Endothelial cell of umbilical vein (primary cell): Measurements from ENCODE around the gene SEPTIN5. TPM values are rescaled to one million over a fixed set of nuclear protein-coding genes. Genes with fewer than 3 reads are reported as not detected.
"Not testable (repeated sequence)": the region's sequence is repeated elsewhere in the genome, so short reads cannot be mapped to it uniquely, and the experiment has no call there.

Experiments used
- BruUV-seq: library from RNA; stranded (reverse); fragments of 400-500 nt; replicated peaks from 2 replicates; lab custom pipeline; 2021; lab: Mats Ljungman, UMichigan
- CTCF ChIA-PET: fragments of 300-600, 350-600 bp; sonication (Branson Sonifier 250); formaldehyde crosslinking; loops from one replicate; lab custom pipeline; 2021; ENCODE audit warnings: antibody characterized with exemption, inconsistent platforms; lab: Charles Lee
- POLR2A ChIA-PET: fragments of 300-600, 350-600 bp; sonication (Branson Sonifier 250); formaldehyde crosslinking; loops from one replicate; lab custom pipeline; 2021; ENCODE audit warnings: antibody characterized with exemption, inconsistent platforms; lab: Charles Lee
- DNase-seq: peaks from one replicate; pipeline ENCODE4 v3.0.0-alpha.2; 2011; ENCODE audit warnings: low read depth, low spot score
- FAIRE-seq: peaks from 2 replicates; lab custom pipeline; 2011; peaks lifted over from hg19 to GRCh38; lab: Jason Lieb, UNC
- H2AFZ ChIP-seq: 2 replicates; pipeline ENCODE4 v1.6.0; 2012; ENCODE audit warnings: low read depth, low read length, control low read depth, inconsistent platforms
- H3K27ac ChIP-seq: 2 replicates; pipeline ENCODE4 v1.5.1; 2011; ENCODE audit warnings: low read depth, mild to moderate bottlenecking, control low read depth, low read length, moderate library complexity; ENCODE audit not compliant: insufficient read depth
- H3K27me3 ChIP-seq, 2 experiments: 2 replicates each; pipeline versions ENCODE4 v1.6.0 to v1.6.1; 2011; ENCODE audit warnings: low read length in 2 of 2, mixed read lengths in 1 of 2; ENCODE audit not compliant: control insufficient read depth in 2 of 2, insufficient read depth in 2 of 2
- H3K36me3 ChIP-seq, 2 experiments: 2 replicates in 1 of 2; 3 replicates in 1 of 2; pipeline ENCODE4 v1.5.1; 2011; ENCODE audit warnings: low read length in 2 of 2, mild to moderate bottlenecking in 1 of 2, moderate library complexity in 1 of 2; ENCODE audit not compliant: control insufficient read depth in 2 of 2, insufficient read depth in 2 of 2; ENCODE audit errors: extremely low read depth in 1 of 2
- H3K4me1 ChIP-seq: 3 replicates; pipeline ENCODE4 v1.5.1; 2011; ENCODE audit warnings: mild to moderate bottlenecking, low read length; ENCODE audit not compliant: control insufficient read depth, insufficient read depth; ENCODE audit errors: extremely low read depth
- H3K4me2 ChIP-seq: 2 replicates; pipeline ENCODE4 v1.6.1; 2011; ENCODE audit warnings: low read length, control low read depth, mixed read lengths; ENCODE audit not compliant: insufficient read depth
- H3K4me3 ChIP-seq, 3 experiments: fragments of 200-600 bp in 1 of 3; sonication (generic), shearing (Covaris generic) in 1 of 3; replicated peaks in 1 of 3; 2 replicates each; pipeline ENCODE4 v1.5.1; 2011 to 2016; ENCODE audit warnings: control low read depth in 3 of 3, low read length in 3 of 3, mild to moderate bottlenecking in 2 of 3, inconsistent platforms in 1 of 3, low read depth in 1 of 3, moderate library complexity in 1 of 3; ENCODE audit not compliant: insufficient read depth in 1 of 3
- H3K79me2 ChIP-seq: 2 replicates; pipeline ENCODE4 v1.6.0; 2012; ENCODE audit warnings: low read length, inconsistent platforms; ENCODE audit not compliant: control insufficient read depth, insufficient read depth
- H3K9ac ChIP-seq: replicated peaks from 2 replicates; pipeline ENCODE3; 2011; ENCODE audit warnings: low read length, control low read depth; ENCODE audit not compliant: insufficient read depth; ENCODE audit errors: extremely low read depth
- H3K9me1 ChIP-seq: replicated peaks from 3 replicates; pipeline ENCODE4 v1.6.0; 2011; ENCODE audit warnings: mild to moderate bottlenecking, low read length; ENCODE audit not compliant: control insufficient read depth, insufficient read depth; ENCODE audit errors: extremely low read depth
- H3K9me3 ChIP-seq: replicated peaks from 2 replicates; pipeline ENCODE4 v1.5.1; 2012; ENCODE audit warnings: low read length, inconsistent platforms; ENCODE audit not compliant: control insufficient read depth, insufficient read depth
- H4K20me1 ChIP-seq: replicated peaks from 2 replicates; pipeline ENCODE3; 2011; ENCODE audit warnings: mild to moderate bottlenecking, low read length; ENCODE audit not compliant: control insufficient read depth, insufficient read depth; ENCODE audit errors: extremely low read depth
- CTCF ChIP-seq, 2 donors: IDR thresholded peaks; 1 replicate in 1 of 2; 2 replicates in 1 of 2; pipeline ENCODE4 v1.5.1; 2011; ENCODE audit warnings: low read length in 2 of 2, mild to moderate bottlenecking in 2 of 2, moderate library complexity in 2 of 2, control low read depth in 1 of 2, inconsistent platforms in 1 of 2, low read depth in 1 of 2; ENCODE audit not compliant: insufficient read depth in 1 of 2; ENCODE audit errors: extremely low read depth in 1 of 2
- EZH2 ChIP-seq: IDR thresholded peaks from 2 replicates; pipeline ENCODE4 v1.6.1; 2012; ENCODE audit warnings: borderline replicate concordance, low read depth, mild to moderate bottlenecking, moderate library complexity, low read length, inconsistent platforms; ENCODE audit not compliant: severe bottlenecking
- FOS ChIP-seq: IDR thresholded peaks from 2 replicates; pipeline ENCODE4 v1.6.1; 2011; ENCODE audit warnings: mild to moderate bottlenecking, low read length, moderate library complexity, borderline replicate concordance; ENCODE audit not compliant: insufficient read depth
- GATA2 ChIP-seq: IDR thresholded peaks from 2 replicates; pipeline ENCODE4 v1.7.0; 2011; ENCODE audit warnings: low read depth, mild to moderate bottlenecking, moderate library complexity, mixed read lengths, low read length; ENCODE audit not compliant: insufficient read length, insufficient read depth
- JUN ChIP-seq: IDR thresholded peaks from 2 replicates; pipeline ENCODE4 v1.6.1; 2011; ENCODE audit warnings: borderline replicate concordance, low read depth; ENCODE audit not compliant: insufficient read length, insufficient read depth
- MAX ChIP-seq: IDR thresholded peaks from 2 replicates; pipeline ENCODE4 v1.6.1; 2011; ENCODE audit not compliant: insufficient read depth, insufficient read length
- MYC ChIP-seq: IDR thresholded peaks from one replicate; pipeline ENCODE4 v1.6.1; 2011; ENCODE audit warnings: mild to moderate bottlenecking, low read depth, low read length
- POLR2A ChIP-seq: IDR thresholded peaks from 2 replicates; pipeline ENCODE4 v1.6.1; 2012; ENCODE audit warnings: low read depth, mild to moderate bottlenecking, control low read depth, low read length
- POLR2AphosphoS5 ChIP-seq: IDR thresholded peaks from 2 replicates; pipeline ENCODE4 v1.6.1; 2012; ENCODE audit warnings: low read depth, mild to moderate bottlenecking, control low read depth, low read length, moderate library complexity; ENCODE audit not compliant: insufficient read depth
- dilution Hi-C: fragments of 300-500 bp; cut with MboI; formaldehyde crosslinking; loops from one replicate; pipeline ENCODE4 v1.15.0; 2019; ENCODE audit warnings: low sequenced_read_pairs; ENCODE audit not compliant: extremely low pct_ligation_motif_present
- intact Hi-C: fragments of 100-400 bp; cut with micrococcal nuclease; formaldehyde crosslinking; loops from one replicate; pipeline ENCODE4 v1.10.0; 2022
- polyA plus RNA-seq, 4 experiments: library from polyadenylated mRNA; depleted of rRNA in 3 of 4; stranded (reverse) in 3 of 4; unstranded in 1 of 4; fragments of >200 nt; gene quantifications; 2 replicates each; pipeline versions ENCODE4 v1.2.1 to v1.2.3, GENCODE V29; 2011 to 2012; ENCODE audit warnings: missing spikeins in 1 of 4
- total RNA-seq: library from RNA; stranded (reverse); gene quantifications from 2 replicates; pipeline ENCODE4 v1.2.3, GENCODE V29; 2021

The SEPTIN5 gene
- total and polyA plus RNA-seq, 2 donors (not counting 3 experiments of a cell fraction or from before 2014, with no cell fraction given) = 31.1 to 35.8 TPM

GRCh38 chr22:19675428-19675827 is 38.9 kb upstream of the SEPTIN5 start:
- BruUV-seq = no TSS peak
- CTCF ChIA-PET = interaction anchor here (0.9 to 1.4 kb wide), 5 partner anchors 11 to 235 kb away, joined by 3 to 4 read pairs (median 4); no protein-coding TSS in a partner anchor
- Histone ChIP-seq H2AFZ (no peak overlapping the region), H3K36me3 (no peaks in the 10 kb centered on the region), H3K4me3 (no peak overlapping the region), H3K9ac (no peak overlapping the region), H3K9me3 (no peaks in the 10 kb centered on the region), H3K27me3 (peaks cover 2 to 7% of the 10 kb centered on the region in 2 experiments), H3K27ac (no peak overlapping the region), H4K20me1 (no peaks in the 10 kb centered on the region), H3K4me2 (no peak overlapping the region), H3K9me1 (no peaks in the 10 kb centered on the region), H3K4me1 (no peaks in the 10 kb centered on the region), H3K79me2 (no peaks in the 10 kb centered on the region)
- dilution Hi-C loops (no loop called here), intact Hi-C loops (no loop called here)
- TF ChIP-seq MAX (no peak), POLR2A (no peak), FOS (no peak), JUN (no peak), CTCF (IDR thresholded peaks at IDR 0.05; ENCODE audit: extremely low read depth in 1 of 2, insufficient read depth in 1 of 2, low read depth in 1 of 2, low read length in 2 of 2) (no peak), MYC (no peak), POLR2AphosphoS5 (no peak), EZH2 (no peak), GATA2 (no peak)
- DNase-seq (no peak), FAIRE-seq (no peak)
- POLR2A ChIA-PET = no interaction called here

GRCh38 chr22:19676437-19676836 is 37.9 kb upstream of the SEPTIN5 start:
- FAIRE-seq, H3K9me1 ChIP-seq, H3K27ac ChIP-seq, H2AFZ ChIP-seq, intact Hi-C loops, H3K4me2 ChIP-seq, H3K9me3 ChIP-seq, DNase-seq, H3K4me3 ChIP-seq, H4K20me1 ChIP-seq, BruUV-seq, H3K9ac ChIP-seq, H3K79me2 ChIP-seq, dilution Hi-C loops, POLR2A ChIA-PET, H3K36me3 ChIP-seq, H3K4me1 ChIP-seq: not testable (repeated sequence)
- CTCF ChIA-PET = interaction anchor here (0.9 to 1.4 kb wide), 5 partner anchors 12 to 234 kb away, joined by 3 to 4 read pairs (median 4); no protein-coding TSS in a partner anchor
- H3K27me3 ChIP-seq = peaks cover 2 to 11% of the 10 kb centered on the region in 2 experiments
